HG03066 (cell line): ENCODE measurements around the gene EPHX1.
"Not testable (repeated sequence)": the region's sequence is repeated elsewhere in the genome, so short reads cannot be mapped to it uniquely, and the experiment has no call there.

Experiments used
- ATAC-seq: cut with Tn5 transposase; IDR thresholded peaks from one replicate; pipeline ENCODE4 v1.9.1; 2021; ENCODE audit warnings: low read depth; ENCODE audit not compliant: unreplicated experiment

EPHX1 gene

GRCh38 chr1:225879521-225880221, 69.7 kb downstream of the EPHX1 start:
- no peak for ATAC-seq

- ATAC-seq = no peak
These were observed 70.3 kb downstream of the EPHX1 start for GRCh38 chr1:225880222-225880588.

GRCh38 chr1:225880636-225881035, 70.7 kb downstream of the EPHX1 start:
- ATAC-seq = no peak

- peak; percentile 31 for ATAC-seq
These were observed 71.4 kb downstream of the EPHX1 start for GRCh38 chr1:225881081-225881958.

GRCh38 chr1:225881959-225882693, 72.2 kb downstream of the EPHX1 start, which contains the start of gene TMEM63A:
Gene TMEM63A (minus strand): TSS chr1:225882380. CDS start chr1:225877580, 4,800 bp downstream.
- ATAC-seq = peak; percentile 64

GRCh38 chr1:225882694-225883615, 73.0 kb downstream of the EPHX1 start:
- peak; percentile 27 for ATAC-seq

- ATAC-seq = no peak
These were observed 73.8 kb downstream of the EPHX1 start for GRCh38 chr1:225883616-225884265.

- ATAC-seq = no peak
These were observed 75.4 kb downstream of the EPHX1 start for GRCh38 chr1:225885336-225885735.

- no peak for ATAC-seq
These were observed 76.5 kb downstream of the EPHX1 start for GRCh38 chr1:225886159-225887029.

- no peak for ATAC-seq
These were observed 77.0 kb downstream of the EPHX1 start for GRCh38 chr1:225887030-225887314.

GRCh38 chr1:225887554-225888288, 77.8 kb downstream of the EPHX1 start:
- ATAC-seq = not testable (repeated sequence)

- no peak for ATAC-seq
These were observed 78.5 kb downstream of the EPHX1 start for GRCh38 chr1:225888289-225888897.

GRCh38 chr1:225888898-225889601, 79.1 kb downstream of the EPHX1 start, which contains the start of gene LEFTY1:
Gene LEFTY1 (minus strand): TSS chr1:225889146. CDS start chr1:225889066, 80 bp downstream.
- no peak for ATAC-seq

- ATAC-seq = no peak
These were observed 79.8 kb downstream of the EPHX1 start for GRCh38 chr1:225889743-225890142.

- no peak for ATAC-seq
These were observed 80.7 kb downstream of the EPHX1 start for GRCh38 chr1:225890346-225891228.
